Measurements from ENCODE around the gene GET3.
"Not testable (repeated sequence)": the region's sequence is repeated elsewhere in the genome, so short reads cannot be mapped to it uniquely, and the experiment has no call there.

Gene GET3

GRCh38 chr19:12695997-12696365, 41.3 kb upstream of the GET3 start:
- H3K27ac ChIP-seq: peak overlapping the region; percentile 59
- TF ChIP-seq CTCF (conservative IDR thresholded peaks at IDR 0.05) (no peak), ZFX (IDR thresholded peaks at IDR 0.05) (no peak)

GRCh38 chr19:12696366-12697335, 40.6 kb upstream of the GET3 start, which contains the start of gene FBXW9:
Gene FBXW9, minus strand, starts transcription at chr19:12696631. Its CDS starts 50 bp downstream, at chr19:12696581.
- peak; percentile 45; the same call in 1 of the 2 replicates for TF ChIP-seq ZFX (IDR thresholded peaks at IDR 0.05)
- TF ChIP-seq CTCF (conservative IDR thresholded peaks at IDR 0.05): no peak
- H3K27ac ChIP-seq: peak within 1 kb of the TSS; percentile 59

GRCh38 chr19:12697425-12697824, 39.9 kb upstream of the GET3 start:
- H3K27ac ChIP-seq: not testable (repeated sequence)

GRCh38 chr19:12698138-12698537, 39.2 kb upstream of the GET3 start:
- TF ChIP-seq ZFX (IDR thresholded peaks at IDR 0.05) (no peak), CTCF (conservative IDR thresholded peaks at IDR 0.05) (no peak)
- no peak overlapping the region for H3K27ac ChIP-seq

- TF ChIP-seq ZFX (IDR thresholded peaks at IDR 0.05) (no peak), CTCF (conservative IDR thresholded peaks at IDR 0.05) (no peak)
- H3K27ac ChIP-seq: no peak overlapping the region
These were observed 35.6 kb upstream of the GET3 start for GRCh38 chr19:12701596-12702282.

GRCh38 chr19:12703046-12703445, 34.3 kb upstream of the GET3 start:
- H3K27ac ChIP-seq: no peak overlapping the region
- TF ChIP-seq CTCF (conservative IDR thresholded peaks at IDR 0.05): no peak

- TF ChIP-seq ZFX (IDR thresholded peaks at IDR 0.05) (no peak), CTCF (conservative IDR thresholded peaks at IDR 0.05) (no peak)
- no peak overlapping the region for H3K27ac ChIP-seq
These were observed 32.1 kb upstream of the GET3 start for GRCh38 chr19:12705169-12705568.

Measured in C4-2B (cell line).